ENCODE results near the gene GJD2.

GRCh38 chr15:34726406-34727100, 28.2 kb downstream of the GJD2 start:
- no peak for TF ChIP-seq CTCF (IDR thresholded peaks at IDR 0.05)
- TF ChIP-seq POLR2AphosphoS5 (IDR thresholded peaks at IDR 0.05; ENCODE audit: low read depth, low read length), result no peak
- TF ChIP-seq REST (IDR thresholded peaks at IDR 0.05; ENCODE audit: insufficient read depth in 1 of 2, low read depth in 2 of 2, low read length in 1 of 2), result no peak
- no peak for TF ChIP-seq SIN3A (IDR thresholded peaks at IDR 0.05; ENCODE audit: borderline replicate concordance, insufficient read depth, low read depth, low read length)

All from Panc1 (cell line).